ENCODE results near the gene PPM1J.

DNA sequence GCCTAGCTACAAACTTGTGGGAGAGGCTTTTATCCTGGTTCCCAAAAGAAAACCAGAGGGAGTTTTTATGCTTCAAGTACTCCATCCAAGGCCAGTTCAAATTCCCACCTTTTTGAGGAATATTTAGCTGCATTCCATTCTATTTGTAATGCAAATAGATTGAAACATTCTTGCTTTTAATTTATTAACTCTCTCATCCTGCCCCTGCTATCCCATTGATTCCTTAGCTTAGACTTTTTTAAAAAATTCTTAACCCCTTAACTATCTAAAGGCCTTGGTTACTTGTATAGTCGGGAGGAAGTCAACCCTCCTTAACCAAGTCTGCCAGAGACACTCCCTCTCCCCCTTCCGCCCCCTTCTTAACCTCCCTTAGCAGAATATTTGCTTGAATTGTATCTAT lies 43.1 kb downstream of the PPM1J start:
- TF ChIP-seq CTCF (IDR thresholded peaks at IDR 0.05; ENCODE audit: low read length) = no peak
- TF ChIP-seq EZH2 (IDR thresholded peaks at IDR 0.05; ENCODE audit: borderline replicate concordance, low read length) = no peak
